ENCODE data around the gene ZNF200.

GRCh38 chr16:3182608-3183444, 52.1 kb downstream of the ZNF200 start:
- TF ChIP-seq PATZ1 (CRISPR knock-in tag; IDR thresholded peaks at IDR 0.05; ENCODE audit: borderline replicate concordance) (no peak), ZNF70 (CRISPR knock-in tag; IDR thresholded peaks at IDR 0.05) (no peak), ZC3H10 (CRISPR knock-in tag; IDR thresholded peaks at IDR 0.05) (no peak), ZNF8 (CRISPR knock-in tag; IDR thresholded peaks at IDR 0.05) (no peak), RARB (CRISPR knock-in tag; IDR thresholded peaks at IDR 0.05) (no peak), ZNF565 (CRISPR knock-in tag; conservative IDR thresholded peaks at IDR 0.05; ENCODE audit: low read depth) (no peak), CREB5 (CRISPR knock-in tag; IDR thresholded peaks at IDR 0.05; ENCODE audit: low read depth) (no peak), ISL1 (CRISPR knock-in tag; IDR thresholded peaks at IDR 0.05) (no peak), TCF4 (CRISPR knock-in tag; IDR thresholded peaks at IDR 0.05; ENCODE audit: borderline replicate concordance) (no peak), PPARA (CRISPR knock-in tag; IDR thresholded peaks at IDR 0.05; ENCODE audit: borderline replicate concordance) (no peak), ARNTL (CRISPR knock-in tag; IDR thresholded peaks at IDR 0.05; ENCODE audit: borderline replicate concordance, low read depth) (no peak), ZFP30 (CRISPR knock-in tag; IDR thresholded peaks at IDR 0.05) (no peak), CSRNP3 (CRISPR knock-in tag; IDR thresholded peaks at IDR 0.05) (no peak), CSDC2 (CRISPR knock-in tag; IDR thresholded peaks at IDR 0.05) (no peak)

All from SK-N-SH treated with all-trans-retinoic acid at 6 μM for 48 hours (cell line).